ENCODE measurements around the gene TAS2R40.

Gene TAS2R40

GRCh38 chr7:143248761-143249354, 27.0 kb downstream of the TAS2R40 start:
- H3K4me3 ChIP-seq (ENCODE audit: low read depth, low read length) = no peak overlapping the region
- TF ChIP-seq CTCF (IDR thresholded peaks at IDR 0.05; ENCODE audit: borderline replicate concordance, insufficient read depth, low read depth, low read length) = no peak

GRCh38 chr7:143250199-143250598, 28.4 kb downstream of the TAS2R40 start:
- no peak for TF ChIP-seq CTCF (IDR thresholded peaks at IDR 0.05; ENCODE audit: borderline replicate concordance, insufficient read depth, low read depth, low read length)
- H3K4me3 ChIP-seq (ENCODE audit: low read depth, low read length) = no peak overlapping the region

- TF ChIP-seq CTCF (IDR thresholded peaks at IDR 0.05; ENCODE audit: borderline replicate concordance, insufficient read depth, low read depth, low read length) = no peak
- no peak overlapping the region for H3K4me3 ChIP-seq (ENCODE audit: low read depth, low read length)
Observed at GRCh38 chr7:143250822-143251221, 29.0 kb downstream of the TAS2R40 start.

GRCh38 chr7:143252006-143252405, 30.2 kb downstream of the TAS2R40 start:
- TF ChIP-seq CTCF (IDR thresholded peaks at IDR 0.05; ENCODE audit: borderline replicate concordance, insufficient read depth, low read depth, low read length) = no peak
- no peak overlapping the region for H3K4me3 ChIP-seq (ENCODE audit: low read depth, low read length)

GRCh38 chr7:143255564-143255963, 33.7 kb downstream of the TAS2R40 start:
- no peak overlapping the region for H3K4me3 ChIP-seq (ENCODE audit: low read depth, low read length)
- no peak for TF ChIP-seq CTCF (IDR thresholded peaks at IDR 0.05; ENCODE audit: borderline replicate concordance, insufficient read depth, low read depth, low read length)

GRCh38 chr7:143256325-143256724, 34.5 kb downstream of the TAS2R40 start:
- no peak overlapping the region for H3K4me3 ChIP-seq (ENCODE audit: low read depth, low read length)
- no peak for TF ChIP-seq CTCF (IDR thresholded peaks at IDR 0.05; ENCODE audit: borderline replicate concordance, insufficient read depth, low read depth, low read length)

- no peak overlapping the region for H3K4me3 ChIP-seq (ENCODE audit: low read depth, low read length)
- TF ChIP-seq CTCF (IDR thresholded peaks at IDR 0.05; ENCODE audit: borderline replicate concordance, insufficient read depth, low read depth, low read length) = no peak
Observed at GRCh38 chr7:143256932-143257331, 35.1 kb downstream of the TAS2R40 start.
